HAP-1 (cell line): ENCODE results near the gene TMEM63C.
"Not testable (repeated sequence)": the region's sequence is repeated elsewhere in the genome, so short reads cannot be mapped to it uniquely, and the experiment has no call there.

Experiments
- DNase-seq, 2 experiments: peaks; one replicate each; pipeline ENCODE4 v3.0.0-alpha.2; 2016 to 2020; ENCODE audit warnings: low spot score in 2 of 2
- H3K27me3 ChIP-seq: fragments of 250-450 bp; sonication (Bioruptor Pico); 2 replicates; pipeline ENCODE4 v1.5.1; 2020; ENCODE audit warnings: low read depth, mild to moderate bottlenecking, moderate library complexity
- H3K36me3 ChIP-seq: fragments of 250-450 bp; sonication (Bioruptor Pico); replicated peaks from 2 replicates; pipeline ENCODE4 v1.5.1; 2020; ENCODE audit warnings: mild to moderate bottlenecking
- H3K4me1 ChIP-seq: fragments of 250-450 bp; sonication (Bioruptor Pico); 2 replicates; pipeline ENCODE4 v1.5.1; 2020; ENCODE audit warnings: mild to moderate bottlenecking
- H3K4me3 ChIP-seq: fragments of 250-450 bp; sonication (Bioruptor Pico); 2 replicates; pipeline ENCODE4 v1.5.1; 2020; ENCODE audit warnings: mild to moderate bottlenecking, moderate library complexity
- H3K9me3 ChIP-seq: fragments of 250-450 bp; sonication (Bioruptor Pico); 2 replicates; pipeline ENCODE4 v1.5.1; 2020; ENCODE audit warnings: mild to moderate bottlenecking, moderate library complexity
- in situ Hi-C: fragments of 300-500 bp; cut with MboI; formaldehyde crosslinking; loops from 3 replicates; pipeline ENCODE4 v1.14.3; 2020; ENCODE audit warnings: low sequenced_read_pairs, inconsistent platforms, mixed read lengths

TMEM63C gene

DNA sequence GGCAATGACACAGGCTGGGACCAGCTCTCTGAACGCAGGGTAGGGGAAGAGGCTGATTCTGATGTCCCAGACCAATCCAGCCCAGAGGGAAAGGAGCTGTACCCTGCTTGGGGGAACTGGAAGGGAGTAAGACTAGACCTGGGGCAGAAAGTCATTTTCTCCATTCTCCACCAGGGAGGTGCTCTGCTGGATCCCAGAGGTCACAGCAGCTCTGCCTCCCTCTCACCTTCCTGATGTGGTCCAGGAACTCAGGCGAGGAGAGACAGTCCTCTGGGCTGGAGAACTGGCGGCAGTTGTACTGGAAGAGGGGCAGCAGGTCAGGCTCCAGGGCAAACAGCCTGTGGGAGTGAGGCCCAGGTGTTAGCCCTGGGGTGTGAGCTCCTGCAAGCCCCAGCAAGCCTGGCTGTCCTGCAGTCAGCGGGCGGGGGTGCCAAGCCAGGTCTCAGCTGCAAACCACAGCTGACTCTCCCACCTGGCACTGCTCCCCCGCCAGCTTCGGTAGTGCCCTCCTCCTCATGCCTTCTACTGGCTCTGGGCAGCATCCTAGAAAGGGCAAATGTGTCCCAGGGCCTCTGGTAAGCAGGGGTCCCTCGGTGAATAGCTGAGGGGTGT lies 87.5 kb downstream of the TMEM63C start:
- no peak for DNase-seq
- Histone ChIP-seq H3K4me1 (no peaks in the 10 kb centered on the region), H3K4me3 (no peak overlapping the region), H3K36me3 (no peaks in the 10 kb centered on the region), H3K9me3 (no peaks in the 10 kb centered on the region), H3K27me3 (peaks cover 20% of the 10 kb centered on the region)
- in situ Hi-C loops, result no loop called here

GRCh38 chr14:77270361-77271112 lies 88.9 kb downstream of the TMEM63C start:
- H3K4me3 ChIP-seq, result no peak overlapping the region
- no peaks in the 10 kb centered on the region for H3K4me1 ChIP-seq
- H3K36me3 ChIP-seq, result no peaks in the 10 kb centered on the region
- in situ Hi-C loops, result no loop called here
- no peaks in the 10 kb centered on the region for H3K9me3 ChIP-seq
- no peak for DNase-seq
- peaks cover 20% of the 10 kb centered on the region for H3K27me3 ChIP-seq

- H3K9me3 ChIP-seq, result no peaks in the 10 kb centered on the region
- no peak within 1 kb of the TSS for H3K4me3 ChIP-seq
- no peaks in the 10 kb centered on the region for H3K4me1 ChIP-seq
- no peaks in the 10 kb centered on the region for H3K36me3 ChIP-seq
- peaks cover 20% of the 10 kb centered on the region for H3K27me3 ChIP-seq
- no peak for DNase-seq
- in situ Hi-C loops, result no loop called here
Observed at GRCh38 chr14:77271113-77271710, 89.6 kb downstream of the TMEM63C start, which contains the start of gene NGB. Gene NGB, minus strand, starts transcription at chr14:77271206. Its CDS starts 269 bp downstream, at chr14:77270937.

DNA sequence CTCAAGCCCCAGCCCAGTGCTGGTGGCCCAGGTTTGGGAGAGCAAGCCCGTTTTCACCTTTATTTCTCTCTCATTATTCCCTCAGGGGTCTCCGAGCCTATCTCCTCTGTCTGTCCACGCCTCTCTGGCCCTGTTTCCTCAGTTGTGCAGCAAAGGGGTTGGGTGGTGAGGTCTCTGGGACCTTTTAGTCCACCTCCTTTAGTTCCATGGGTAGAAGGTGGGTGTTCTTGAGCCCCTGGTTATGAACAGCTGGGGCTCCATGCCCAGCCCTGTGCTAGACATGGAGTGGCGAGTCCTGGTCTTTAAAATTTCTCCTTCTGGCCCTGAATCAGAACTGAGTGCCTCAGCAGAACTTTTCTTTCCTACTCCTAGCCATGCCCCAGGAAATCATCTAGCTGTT lies 90.7 kb downstream of the TMEM63C start:
- DNase-seq, result no peak
- Histone ChIP-seq H3K4me3 (no peak overlapping the region), H3K27me3 (peaks cover 20% of the 10 kb centered on the region), H3K9me3 (no peaks in the 10 kb centered on the region), H3K4me1 (no peaks in the 10 kb centered on the region), H3K36me3 (0 out of 2 replicates have a peak, but pooled peaks cover 2% of the 10 kb centered on the region)
- in situ Hi-C loops, result no loop called here

GRCh38 chr14:77273796-77274195 lies 92.2 kb downstream of the TMEM63C start:
- peaks cover 16% of the 10 kb centered on the region for H3K27me3 ChIP-seq
- H3K4me1 ChIP-seq, result no peaks in the 10 kb centered on the region
- in situ Hi-C loops, result no loop called here
- peaks cover 2% of the 10 kb centered on the region; the same call in 1 of the 2 replicates for H3K36me3 ChIP-seq
- H3K4me3 ChIP-seq, result no peak overlapping the region
- H3K9me3 ChIP-seq, result no peaks in the 10 kb centered on the region
- DNase-seq, result no peak

DNA sequence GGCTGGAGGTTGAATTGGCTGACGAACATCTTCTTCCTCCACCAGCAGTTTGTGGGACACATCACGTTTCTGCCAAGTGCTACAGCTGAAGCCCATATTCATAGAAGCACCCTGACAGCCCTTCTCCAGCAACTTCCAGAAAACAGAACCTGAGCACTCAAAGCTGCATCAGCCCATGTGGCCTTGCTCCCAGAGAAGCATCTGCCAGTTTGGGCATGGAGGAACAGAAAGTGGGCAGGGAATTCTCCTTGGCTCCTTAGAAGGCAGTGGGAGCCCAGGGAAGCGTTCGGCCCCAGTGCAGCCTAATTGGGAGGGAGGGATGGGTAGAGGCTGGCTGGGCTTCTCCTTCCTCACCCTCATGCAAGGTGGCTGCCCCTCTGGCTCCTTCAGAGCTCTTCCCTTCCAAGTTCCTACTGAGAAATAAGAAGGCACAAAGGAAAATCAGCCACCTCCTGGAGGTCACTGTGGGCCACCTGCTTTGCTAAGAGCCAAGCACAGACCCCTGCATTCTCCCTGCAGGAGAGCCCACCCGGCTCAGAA lies 93.5 kb downstream of the TMEM63C start:
- Histone ChIP-seq H3K4me3 (no peak overlapping the region), H3K4me1 (no peaks in the 10 kb centered on the region), H3K27me3 (peaks cover 6% of the 10 kb centered on the region), H3K9me3 (no peaks in the 10 kb centered on the region), H3K36me3 (peaks cover 2% of the 10 kb centered on the region; the same call in 1 of the 2 replicates)
- DNase-seq, result no peak
- in situ Hi-C loops, result no loop called here

DNA sequence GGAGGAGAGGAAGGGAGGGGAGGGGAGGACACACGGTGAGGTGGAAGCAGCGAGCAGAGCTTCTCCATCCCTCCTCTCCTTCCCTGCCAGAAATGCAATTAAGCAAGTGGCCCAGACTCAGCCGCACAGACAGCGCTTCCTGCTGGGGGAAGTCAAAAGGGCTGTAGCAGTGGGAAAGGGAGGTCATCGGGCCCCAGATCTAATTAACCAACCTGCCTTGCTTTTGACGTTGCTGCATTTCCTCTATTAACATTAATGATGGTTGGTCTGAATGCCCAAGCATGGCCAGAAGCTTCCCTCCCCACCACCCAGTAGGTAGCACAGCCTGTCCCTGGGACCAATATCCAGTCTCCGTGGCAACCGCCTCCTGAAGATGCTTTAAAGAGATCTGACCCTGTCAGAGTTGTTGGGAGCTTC lies 94.0 kb downstream of the TMEM63C start:
- no peaks in the 10 kb centered on the region for H3K4me1 ChIP-seq
- in situ Hi-C loops, result no loop called here
- peaks cover 2% of the 10 kb centered on the region; the same call in 1 of the 2 replicates for H3K36me3 ChIP-seq
- no peak for DNase-seq
- no peaks in the 10 kb centered on the region for H3K9me3 ChIP-seq
- H3K4me3 ChIP-seq, result no peak overlapping the region
- peaks cover under 1% of the 10 kb centered on the region for H3K27me3 ChIP-seq

GRCh38 chr14:77276295-77276935 lies 94.8 kb downstream of the TMEM63C start:
- no peak for DNase-seq
- peaks cover 2% of the 10 kb centered on the region; the same call in 1 of the 2 replicates for H3K36me3 ChIP-seq
- no peaks in the 10 kb centered on the region for H3K4me1 ChIP-seq
- no peaks in the 10 kb centered on the region for H3K9me3 ChIP-seq
- in situ Hi-C loops, result no loop called here
- H3K27me3 ChIP-seq, result no peaks in the 10 kb centered on the region
- no peak overlapping the region for H3K4me3 ChIP-seq

GRCh38 chr14:77276959-77277358 lies 95.4 kb downstream of the TMEM63C start:
- DNase-seq, result no peak
- peaks cover 2% of the 10 kb centered on the region; the same call in 1 of the 2 replicates for H3K36me3 ChIP-seq
- in situ Hi-C loops, result no loop called here

DNA sequence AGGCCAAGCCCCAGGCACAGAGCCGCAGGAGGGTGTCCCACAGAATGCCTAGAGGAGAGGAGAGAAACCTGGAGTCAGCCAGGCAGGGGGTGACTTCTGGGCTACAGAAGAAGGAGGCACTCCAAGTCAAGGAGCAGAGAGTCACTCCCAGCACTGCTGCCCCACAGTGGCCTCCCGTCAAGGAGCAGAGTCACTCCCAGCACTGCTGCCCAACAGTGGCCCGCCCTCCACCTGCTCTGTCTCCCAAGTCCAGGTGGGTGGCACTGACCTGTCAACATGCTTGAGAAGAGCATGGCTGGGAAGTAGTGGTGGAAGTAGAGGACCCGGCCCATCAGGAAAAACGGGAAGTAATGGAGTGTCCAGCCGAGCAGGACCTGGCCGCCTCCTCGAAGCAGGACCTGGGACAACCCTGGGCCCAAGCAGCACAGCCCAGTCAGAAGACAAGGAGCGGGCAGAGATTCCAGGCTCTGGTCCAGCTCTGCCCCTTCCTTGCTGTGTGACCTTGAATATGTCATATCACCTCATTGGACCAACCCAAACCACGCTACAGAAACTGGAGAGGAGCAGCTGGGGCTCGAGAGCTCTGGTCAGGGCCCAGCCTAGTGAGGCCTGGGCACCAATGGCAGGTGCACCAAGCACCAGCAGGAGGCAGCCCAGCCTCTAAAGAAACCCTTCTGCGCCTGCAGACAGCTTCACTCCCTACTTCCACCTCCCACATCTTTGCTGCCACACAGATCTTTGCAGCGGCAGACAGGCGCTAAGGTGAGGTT lies 97.0 kb downstream of the TMEM63C start:
- Histone ChIP-seq H3K27me3 (no peaks in the 10 kb centered on the region), H3K4me1 (no peaks in the 10 kb centered on the region), H3K4me3 (no peak overlapping the region), H3K36me3 (peaks cover 10% of the 10 kb centered on the region), H3K9me3 (no peaks in the 10 kb centered on the region)
- no peak for DNase-seq
- in situ Hi-C loops, result no loop called here

More at GRCh38 chr14:77276959-77277358, 95.4 kb downstream of the TMEM63C start:
- no peaks in the 10 kb centered on the region for H3K27me3 ChIP-seq
- no peaks in the 10 kb centered on the region for H3K4me1 ChIP-seq
- H3K4me3 ChIP-seq, result no peak overlapping the region
- no peaks in the 10 kb centered on the region for H3K9me3 ChIP-seq

DNA sequence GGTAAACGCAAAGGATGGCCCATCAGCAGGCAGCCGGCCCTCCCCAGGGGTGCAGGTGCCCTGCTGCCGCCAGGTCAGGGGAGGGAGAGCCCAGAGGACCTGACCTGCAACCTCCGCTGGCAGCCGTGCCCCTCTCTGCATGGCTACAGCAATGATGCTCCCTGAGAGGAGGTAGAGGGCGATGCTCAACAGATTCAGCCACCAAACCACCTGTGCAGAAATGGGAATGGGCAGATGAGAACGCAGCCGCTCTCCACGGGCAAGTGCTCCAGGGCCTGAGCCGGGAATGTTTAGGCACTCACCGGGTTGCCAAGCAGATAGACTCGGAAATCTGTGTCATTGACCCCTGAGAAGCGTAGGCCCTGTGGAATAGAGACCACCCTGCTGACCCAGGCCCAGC lies 98.1 kb downstream of the TMEM63C start:
- Histone ChIP-seq H3K4me1 (no peaks in the 10 kb centered on the region), H3K9me3 (no peaks in the 10 kb centered on the region), H3K27me3 (no peaks in the 10 kb centered on the region), H3K36me3 (peaks cover 15% of the 10 kb centered on the region), H3K4me3 (no peak overlapping the region)
- DNase-seq, result no peak
- in situ Hi-C loops, result no loop called here

- DNase-seq, H3K27me3 ChIP-seq, in situ Hi-C loops, H3K4me3 ChIP-seq, H3K4me1 ChIP-seq, H3K9me3 ChIP-seq: not testable (repeated sequence)
- peaks cover 20% of the 10 kb centered on the region for H3K36me3 ChIP-seq
Observed at GRCh38 chr14:77280921-77281320, 99.3 kb downstream of the TMEM63C start.

DNA sequence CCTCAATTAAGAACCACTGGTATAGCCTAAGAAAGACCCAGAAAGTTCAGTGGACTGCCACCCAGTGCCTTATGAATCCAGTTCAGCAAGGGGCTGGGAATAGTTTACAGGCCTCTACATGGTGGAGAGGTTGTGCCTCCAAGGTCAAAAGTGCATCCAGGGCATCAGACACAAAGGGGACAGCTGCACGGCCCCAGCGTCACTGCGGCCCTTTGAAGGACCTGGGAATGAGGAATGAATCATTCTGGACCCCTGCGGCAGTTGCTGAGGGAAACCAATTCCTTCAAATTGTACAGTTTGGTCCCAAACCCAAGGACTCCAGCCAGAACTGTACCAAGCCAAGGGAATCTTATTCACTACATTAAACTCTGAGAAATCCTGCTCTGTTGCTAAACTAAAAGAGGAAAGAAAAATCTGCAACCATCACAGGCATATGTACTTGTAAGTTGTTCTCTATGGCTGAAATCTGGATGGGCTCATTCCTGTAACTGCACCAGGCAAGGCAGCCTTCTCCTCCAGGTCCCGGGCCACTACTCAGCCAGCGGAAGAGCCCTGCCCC lies 100.3 kb downstream of the TMEM63C start:
- in situ Hi-C loops, result no loop called here
- Histone ChIP-seq H3K4me3 (no peak overlapping the region), H3K36me3 (peaks cover 19% of the 10 kb centered on the region), H3K27me3 (no peaks in the 10 kb centered on the region), H3K4me1 (no peaks in the 10 kb centered on the region), H3K9me3 (no peaks in the 10 kb centered on the region)
- no peak for DNase-seq
